Osteoblast (primary cell): ENCODE results near the gene GREB1. TPM values are rescaled to one million over a fixed set of nuclear protein-coding genes. Genes with fewer than 3 reads are reported as not detected.

Source experiments
- DNase-seq: peaks from one replicate; pipeline ENCODE4 v3.0.0; 2011; ENCODE audit warnings: low spot score, mixed read lengths; ENCODE audit not compliant: insufficient read length; ENCODE audit errors: missing footprints
- H2AFZ ChIP-seq: 2 replicates; pipeline ENCODE4 v1.6.0; 2011; ENCODE audit warnings: mild to moderate bottlenecking, low read length
- H3K27ac ChIP-seq: 2 replicates; pipeline ENCODE4 v1.5.1; 2011; ENCODE audit warnings: mild to moderate bottlenecking, low read depth, low read length, moderate library complexity
- H3K27me3 ChIP-seq: 2 replicates; pipeline ENCODE4 v1.6.0; 2012; ENCODE audit warnings: mild to moderate bottlenecking, control low read depth, inconsistent platforms, low read length, moderate library complexity; ENCODE audit not compliant: insufficient read depth
- H3K36me3 ChIP-seq: 2 replicates; pipeline ENCODE4 v1.5.1; 2011; ENCODE audit warnings: mild to moderate bottlenecking, low read length, control low read depth, moderate library complexity; ENCODE audit not compliant: insufficient read depth
- H3K4me1 ChIP-seq: 2 replicates; pipeline ENCODE4 v1.5.1; 2011; ENCODE audit warnings: mild to moderate bottlenecking, low read length, control low read depth, moderate library complexity; ENCODE audit not compliant: insufficient read depth
- H3K4me2 ChIP-seq: 2 replicates; pipeline ENCODE4 v1.6.0; 2011; ENCODE audit warnings: mild to moderate bottlenecking, low read length; ENCODE audit not compliant: insufficient read depth
- H3K4me3 ChIP-seq: fragments of 200-600 bp; sonication (generic); 3 replicates; pipeline ENCODE4 v1.5.1; 2012; ENCODE audit warnings: mild to moderate bottlenecking, low read length, inconsistent platforms; ENCODE audit not compliant: insufficient read depth
- H3K79me2 ChIP-seq: 2 replicates; pipeline ENCODE4 v1.6.0; 2012; ENCODE audit warnings: mild to moderate bottlenecking, low read length, control low read depth, inconsistent platforms; ENCODE audit not compliant: insufficient read depth
- H3K9me3 ChIP-seq: 2 replicates; pipeline ENCODE4 v1.5.1; 2011; ENCODE audit warnings: low read depth, low read length, control low read depth
- H4K20me1 ChIP-seq: 2 replicates; pipeline ENCODE4 v1.6.0; 2012; ENCODE audit warnings: mild to moderate bottlenecking, low read length, control low read depth; ENCODE audit not compliant: insufficient read depth
- total RNA-seq: library from RNA; depleted of rRNA; stranded (reverse); fragments of >200 nt; gene quantifications from 2 replicates; pipeline ENCODE4 v1.2.3, GENCODE V29; 2012
- TF ChIP-seq, protein P1 (sequence below): IDR thresholded peaks from 2 replicates; pipeline ENCODE4 v1.5.1; 2011; ENCODE audit warnings: mild to moderate bottlenecking, low read depth, low read length, moderate library complexity; ENCODE audit errors: extremely low read depth

Gene GREB1
- total RNA-seq, 1 donor: 1.1 TPM

DNA sequence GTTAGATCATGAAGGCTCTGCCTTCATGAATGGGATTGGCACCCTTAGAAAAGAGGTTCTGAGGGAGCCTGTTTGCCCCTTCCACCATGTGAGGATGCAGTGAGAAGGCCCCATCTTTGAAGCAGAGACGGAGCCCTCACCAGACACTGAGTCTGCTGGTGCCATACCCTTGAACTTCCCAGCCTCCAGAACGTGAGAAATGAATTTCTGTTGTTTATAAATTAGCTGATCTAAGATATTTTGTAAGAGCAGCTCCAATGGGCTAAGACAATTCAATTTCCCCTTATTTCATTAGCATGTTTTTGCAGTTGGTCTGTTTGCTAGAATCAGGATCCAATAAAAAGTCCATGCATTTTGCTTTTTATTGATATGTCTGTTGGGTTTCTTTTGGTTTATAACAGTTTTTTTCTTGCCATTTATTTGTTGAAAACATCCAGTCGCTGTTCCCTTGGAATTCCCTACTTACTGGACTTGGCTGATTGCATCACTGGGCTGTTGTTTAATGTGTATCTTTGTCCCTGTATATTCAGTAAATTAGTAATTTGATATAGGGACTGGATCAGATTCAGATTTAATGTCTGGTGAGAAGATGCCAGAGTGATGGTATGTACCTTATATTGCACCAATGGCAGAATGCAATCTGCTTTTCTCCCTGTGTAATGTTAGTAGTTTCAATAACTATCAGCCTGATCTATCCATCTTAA lies 24.0 kb upstream of the GREB1 start:
- H4K20me1 ChIP-seq: no peaks in the 10 kb centered on the region
- no peak overlapping the region for H3K4me3 ChIP-seq
- peaks cover 19% of the 10 kb centered on the region for H3K27me3 ChIP-seq
- H3K36me3 ChIP-seq: no peaks in the 10 kb centered on the region
- no peaks in the 10 kb centered on the region for H3K4me1 ChIP-seq
- DNase-seq: no peak
- H3K4me2 ChIP-seq: no peak overlapping the region
- H2AFZ ChIP-seq: no peak overlapping the region
- no peaks in the 10 kb centered on the region for H3K9me3 ChIP-seq
- TF ChIP-seq, protein P1, sequence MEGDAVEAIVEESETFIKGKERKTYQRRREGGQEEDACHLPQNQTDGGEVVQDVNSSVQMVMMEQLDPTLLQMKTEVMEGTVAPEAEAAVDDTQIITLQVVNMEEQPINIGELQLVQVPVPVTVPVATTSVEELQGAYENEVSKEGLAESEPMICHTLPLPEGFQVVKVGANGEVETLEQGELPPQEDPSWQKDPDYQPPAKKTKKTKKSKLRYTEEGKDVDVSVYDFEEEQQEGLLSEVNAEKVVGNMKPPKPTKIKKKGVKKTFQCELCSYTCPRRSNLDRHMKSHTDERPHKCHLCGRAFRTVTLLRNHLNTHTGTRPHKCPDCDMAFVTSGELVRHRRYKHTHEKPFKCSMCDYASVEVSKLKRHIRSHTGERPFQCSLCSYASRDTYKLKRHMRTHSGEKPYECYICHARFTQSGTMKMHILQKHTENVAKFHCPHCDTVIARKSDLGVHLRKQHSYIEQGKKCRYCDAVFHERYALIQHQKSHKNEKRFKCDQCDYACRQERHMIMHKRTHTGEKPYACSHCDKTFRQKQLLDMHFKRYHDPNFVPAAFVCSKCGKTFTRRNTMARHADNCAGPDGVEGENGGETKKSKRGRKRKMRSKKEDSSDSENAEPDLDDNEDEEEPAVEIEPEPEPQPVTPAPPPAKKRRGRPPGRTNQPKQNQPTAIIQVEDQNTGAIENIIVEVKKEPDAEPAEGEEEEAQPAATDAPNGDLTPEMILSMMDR: no peak
- H3K79me2 ChIP-seq: no peaks in the 10 kb centered on the region
- no peak overlapping the region for H3K27ac ChIP-seq

DNA sequence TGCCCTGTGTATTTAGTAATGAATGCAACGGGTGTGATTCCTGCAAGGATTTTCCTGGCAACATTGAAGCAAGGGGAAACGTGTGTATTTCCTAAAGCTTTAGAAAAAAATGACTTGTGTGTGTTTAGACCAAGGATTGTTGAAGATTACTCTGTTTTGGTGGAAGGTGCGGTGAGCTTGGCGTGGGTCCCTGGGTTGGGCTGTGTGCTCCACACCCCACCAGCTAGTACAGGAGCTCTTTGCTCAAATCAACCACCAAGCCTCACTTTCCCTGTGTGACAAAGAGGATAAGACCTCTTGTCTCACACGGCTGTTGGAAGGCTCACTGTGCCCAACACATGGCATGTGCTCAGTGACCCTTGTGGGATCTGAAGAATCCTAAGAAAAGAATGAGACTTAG lies 21.4 kb upstream of the GREB1 start:
- H3K4me3 ChIP-seq: no peak overlapping the region
- H3K4me2 ChIP-seq: no peak overlapping the region
- H2AFZ ChIP-seq: no peak overlapping the region
- no peaks in the 10 kb centered on the region for H3K4me1 ChIP-seq
- H3K9me3 ChIP-seq: no peaks in the 10 kb centered on the region
- no peaks in the 10 kb centered on the region for H3K79me2 ChIP-seq
- TF ChIP-seq, protein P1: no peak
- H3K36me3 ChIP-seq: no peaks in the 10 kb centered on the region
- DNase-seq: no peak
- H3K27ac ChIP-seq: no peak overlapping the region
- H4K20me1 ChIP-seq: no peaks in the 10 kb centered on the region
- peaks cover 19% of the 10 kb centered on the region for H3K27me3 ChIP-seq

DNA sequence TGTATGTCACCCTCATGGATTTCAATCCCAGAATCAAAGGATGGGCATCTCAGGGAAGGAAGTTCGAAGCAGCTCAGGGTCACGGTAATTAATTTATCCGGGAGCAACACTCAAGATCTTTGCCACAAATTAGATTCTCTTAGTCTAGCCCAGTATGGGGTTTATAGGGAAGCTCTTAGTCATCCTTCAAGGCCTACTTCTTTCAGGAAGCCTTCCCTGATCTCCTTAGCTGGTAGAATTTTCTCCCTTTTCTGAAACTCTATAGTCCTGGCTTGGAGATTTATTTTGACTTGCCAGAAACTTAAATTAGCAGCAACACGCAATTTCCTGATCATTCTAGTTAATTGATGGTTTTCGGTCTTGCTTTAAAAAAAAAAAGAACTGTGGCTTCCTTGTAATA lies 20.5 kb upstream of the GREB1 start:
- Histone ChIP-seq H3K27me3 (peaks cover 18% of the 10 kb centered on the region), H2AFZ (no peak overlapping the region), H4K20me1 (no peaks in the 10 kb centered on the region), H3K4me1 (no peaks in the 10 kb centered on the region), H3K9me3 (no peaks in the 10 kb centered on the region), H3K79me2 (no peaks in the 10 kb centered on the region), H3K36me3 (no peaks in the 10 kb centered on the region), H3K4me3 (no peak overlapping the region), H3K27ac (no peak overlapping the region), H3K4me2 (no peak overlapping the region)
- DNase-seq: no peak
- TF ChIP-seq, protein P1: no peak

DNA sequence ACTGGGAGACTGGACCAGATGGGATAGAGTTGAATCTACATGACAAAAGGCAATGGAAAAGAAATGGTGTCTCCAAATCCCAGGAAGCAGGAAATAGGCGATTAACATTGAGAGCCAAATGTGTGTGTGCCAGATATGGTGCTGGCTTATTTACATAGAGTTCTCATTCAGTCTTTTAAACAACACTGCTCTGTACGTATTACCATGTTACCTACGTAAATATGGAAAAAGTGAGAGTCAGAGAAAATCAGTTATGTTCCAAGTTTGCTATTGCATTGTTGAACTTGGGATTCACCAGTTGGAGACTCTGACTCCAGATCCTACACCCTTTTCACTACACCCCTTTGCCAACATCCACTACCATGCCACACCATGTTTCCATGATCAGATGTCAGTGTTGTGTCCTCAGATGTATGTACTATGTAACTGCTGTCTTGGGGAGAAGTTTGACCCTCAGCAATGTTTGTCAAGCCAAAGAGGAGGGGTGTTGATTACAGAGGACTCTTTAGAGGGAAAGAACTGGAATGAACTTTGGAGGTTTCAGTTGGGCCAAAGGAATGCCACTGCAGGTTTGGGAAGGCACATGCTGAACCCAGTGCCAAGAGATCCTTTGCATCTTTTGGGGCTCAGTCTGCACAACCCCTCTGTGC lies 19.6 kb upstream of the GREB1 start:
- Histone ChIP-seq H3K9me3 (no peaks in the 10 kb centered on the region), H3K4me2 (no peak overlapping the region), H3K36me3 (no peaks in the 10 kb centered on the region), H3K4me3 (no peak overlapping the region), H2AFZ (no peak overlapping the region), H3K4me1 (no peaks in the 10 kb centered on the region), H3K27ac (no peak overlapping the region), H3K79me2 (no peaks in the 10 kb centered on the region), H3K27me3 (peaks cover 16% of the 10 kb centered on the region), H4K20me1 (no peaks in the 10 kb centered on the region)
- TF ChIP-seq, protein P1: no peak
- no peak for DNase-seq
